Stimulated activated CD4-positive, alpha-beta T cell treated with anti-CD3 and anti-CD28 coated beads, Interleukin-4, amount 100 ng/mL, for 48 hours (primary cell): ENCODE data around the gene CCZ1B.
"Not testable (repeated sequence)": the region's sequence is repeated elsewhere in the genome, so short reads cannot be mapped to it uniquely, and the experiment has no call there.

Experiments used
- DNase-seq, 2 donors: peaks; one replicate each; pipeline ENCODE4 v3.0.0-alpha.2; 2020; ENCODE audit warnings: low read depth in 2 of 2

The CCZ1B gene

GRCh38 chr7:6826151-6826550 lies at the start of gene CCZ1B:
CCZ1B (minus strand) TSS chr7:6826275; CDS start chr7:6826197, 78 bp downstream.
- DNase-seq: peak; percentile 67 to 86

GRCh38 chr7:6875022-6875421 lies 48.9 kb upstream of the CCZ1B start:
- not testable (repeated sequence) for DNase-seq

GRCh38 chr7:6872246-6872945 lies 46.3 kb upstream of the CCZ1B start:
- DNase-seq: not testable (repeated sequence)

GRCh38 chr7:6871421-6872144 lies 45.5 kb upstream of the CCZ1B start:
- DNase-seq: not testable (repeated sequence)

- DNase-seq: not testable (repeated sequence)
Observed at GRCh38 chr7:6864751-6865150, 38.7 kb upstream of the CCZ1B start.

GRCh38 chr7:6864188-6864587 lies 38.1 kb upstream of the CCZ1B start:
- DNase-seq: not testable (repeated sequence)

GRCh38 chr7:6862876-6863275 lies 36.8 kb upstream of the CCZ1B start:
- DNase-seq: not testable (repeated sequence)

- peak; percentile 63 to 69 for DNase-seq
Observed at GRCh38 chr7:6857721-6858314, 31.7 kb upstream of the CCZ1B start.

GRCh38 chr7:6855563-6856131 lies 29.6 kb upstream of the CCZ1B start:
- not testable (repeated sequence) for DNase-seq

GRCh38 chr7:6854747-6855562 lies 28.9 kb upstream of the CCZ1B start:
- not testable (repeated sequence) for DNase-seq

GRCh38 chr7:6853681-6854080 lies 27.6 kb upstream of the CCZ1B start:
- DNase-seq: not testable (repeated sequence)

GRCh38 chr7:6849127-6849526 lies 23.1 kb upstream of the CCZ1B start:
- not testable (repeated sequence) for DNase-seq

- not testable (repeated sequence) for DNase-seq
Observed at GRCh38 chr7:6847751-6848150, 21.7 kb upstream of the CCZ1B start.

- not testable (repeated sequence) for DNase-seq
Observed at GRCh38 chr7:6845971-6846449, 19.9 kb upstream of the CCZ1B start.

- DNase-seq: not testable (repeated sequence)
Observed at GRCh38 chr7:6843654-6844053, 17.6 kb upstream of the CCZ1B start.

GRCh38 chr7:6843092-6843491 lies 17.0 kb upstream of the CCZ1B start:
- not testable (repeated sequence) for DNase-seq

GRCh38 chr7:6842278-6842921 lies 16.3 kb upstream of the CCZ1B start:
- not testable (repeated sequence) for DNase-seq

GRCh38 chr7:6837081-6837480 lies 11.0 kb upstream of the CCZ1B start:
- not testable (repeated sequence) for DNase-seq

- not testable (repeated sequence) for DNase-seq
Observed at GRCh38 chr7:6835521-6835920, 9.4 kb upstream of the CCZ1B start.

GRCh38 chr7:6833636-6834035 lies 7.6 kb upstream of the CCZ1B start:
- DNase-seq: no peak
